GM12865 (cell line): ENCODE data around the gene RGS6.

Source experiments
- DNase-seq: peaks from one replicate; pipeline ENCODE4 v3.0.0; 2010; ENCODE audit warnings: low read depth
- H3K4me3 ChIP-seq: 2 replicates; pipeline ENCODE4 v1.5.1; 2011; ENCODE audit warnings: mild to moderate bottlenecking, low read depth, low read length, control low read depth
- CTCF ChIP-seq: IDR thresholded peaks from 2 replicates; pipeline ENCODE4 v1.5.1; 2011; ENCODE audit warnings: low read length, control low read depth, low read depth, inconsistent platforms; ENCODE audit not compliant: insufficient read depth; ENCODE audit errors: missing control alignments

Gene RGS6

GRCh38 chr14:72501439-72501838 lies 569.2 kb downstream of the RGS6 start:
- no peak for DNase-seq
- H3K4me3 ChIP-seq, result no peak overlapping the region
- TF ChIP-seq CTCF, result no peak

DNA sequence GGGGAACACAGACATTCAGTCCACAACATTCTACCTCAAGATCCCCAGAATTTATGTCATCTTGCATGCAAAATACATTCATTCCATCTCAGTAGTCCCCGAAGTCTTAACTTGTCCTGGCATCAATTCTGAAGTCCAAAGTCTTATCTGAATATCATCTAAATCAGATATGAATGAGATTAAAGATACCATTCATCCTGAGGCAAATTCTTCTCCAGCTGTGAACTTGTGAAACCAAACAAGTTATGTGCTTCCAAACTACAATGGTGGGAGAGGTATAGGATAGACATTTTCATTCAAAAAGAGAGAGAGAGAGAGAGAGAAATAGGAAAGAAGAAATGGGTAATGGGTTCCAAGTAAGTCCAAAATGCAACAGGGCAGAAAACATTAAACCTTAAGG lies 571.0 kb downstream of the RGS6 start:
- no peak overlapping the region for H3K4me3 ChIP-seq
- no peak for TF ChIP-seq CTCF
- no peak for DNase-seq

DNA sequence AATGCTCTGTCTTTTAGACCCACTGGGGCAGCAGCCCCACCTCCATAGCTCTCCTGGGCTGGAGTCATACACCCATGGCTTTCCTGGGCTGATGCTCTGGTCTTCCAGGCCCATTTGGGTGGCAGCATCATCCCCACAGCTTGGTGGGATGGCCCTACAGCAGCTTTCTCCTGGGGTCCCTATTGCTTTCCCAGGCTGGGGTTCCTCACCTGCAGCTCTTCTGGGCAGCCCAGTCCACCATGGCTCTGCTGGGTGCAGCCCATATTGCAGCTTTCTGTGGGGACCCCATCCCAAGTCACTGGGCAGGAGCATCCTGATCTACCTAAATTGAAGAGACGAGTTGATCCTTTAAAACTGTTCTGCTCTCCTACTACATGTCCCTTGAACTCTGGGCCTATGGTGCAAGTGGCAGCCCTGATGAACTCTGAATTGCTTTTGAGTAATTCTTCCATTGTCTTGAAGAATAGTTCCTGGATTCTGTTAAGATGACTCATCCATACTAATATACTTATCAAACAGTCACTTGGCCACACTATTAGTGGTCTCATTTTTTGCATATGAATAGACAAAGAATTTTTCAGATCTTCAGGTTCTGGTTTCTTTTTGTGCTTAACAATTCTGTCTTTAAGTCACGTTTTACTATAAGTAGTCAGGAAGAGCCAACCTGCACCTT lies 571.6 kb downstream of the RGS6 start:
- TF ChIP-seq CTCF, result no peak
- no peak overlapping the region for H3K4me3 ChIP-seq
- DNase-seq, result no peak

- DNase-seq, result no peak
- H3K4me3 ChIP-seq, result no peak overlapping the region
- TF ChIP-seq CTCF, result no peak
Measured at GRCh38 chr14:72510566-72510965, 578.3 kb downstream of the RGS6 start.

DNA sequence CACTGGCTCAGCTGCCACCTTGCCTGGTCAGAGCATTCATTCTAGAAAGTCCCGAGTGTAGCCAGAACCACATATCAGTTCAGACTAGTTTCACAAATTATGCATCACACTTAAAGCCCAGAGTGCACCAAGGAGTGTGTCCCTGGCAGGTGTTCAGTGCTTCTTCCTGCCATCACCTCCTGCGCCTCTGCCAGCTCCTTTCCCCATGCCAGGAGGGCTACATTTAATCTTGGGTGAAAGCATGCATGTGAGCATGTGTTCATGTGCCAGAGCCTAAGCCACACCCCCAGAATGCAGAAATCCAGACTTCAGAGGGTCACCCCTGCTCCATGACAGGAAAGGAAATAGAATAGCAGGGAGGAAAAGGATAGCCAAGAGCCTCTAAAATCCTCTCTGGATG lies 580.1 kb downstream of the RGS6 start:
- TF ChIP-seq CTCF, result no peak
- DNase-seq, result no peak

DNA sequence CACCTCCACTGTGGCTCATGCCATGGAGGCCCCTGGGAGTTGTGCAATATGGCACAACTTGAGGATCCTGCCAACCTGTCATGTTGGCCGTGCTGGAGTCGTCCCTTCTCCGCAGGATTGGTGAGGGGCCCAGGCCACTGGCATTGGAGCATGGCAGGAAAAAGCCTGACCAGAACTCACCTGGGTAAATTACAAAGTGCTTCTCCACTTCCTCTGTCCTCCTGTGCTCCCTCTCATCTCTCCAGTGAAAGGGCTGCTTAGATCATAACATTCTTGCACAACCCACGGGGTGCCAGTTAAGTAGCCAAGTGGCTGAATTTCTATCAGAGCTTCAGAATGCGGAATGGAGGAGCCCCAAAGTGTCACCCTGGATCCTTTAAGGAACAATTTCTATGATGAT lies 580.7 kb downstream of the RGS6 start:
- no peak overlapping the region for H3K4me3 ChIP-seq
- TF ChIP-seq CTCF, result no peak
- no peak for DNase-seq

More for the DNA sequence above, 580.1 kb downstream of the RGS6 start:
- no peak overlapping the region for H3K4me3 ChIP-seq

GRCh38 chr14:72513346-72513745 lies 581.1 kb downstream of the RGS6 start:
- DNase-seq, result no peak
- H3K4me3 ChIP-seq, result no peak overlapping the region
- TF ChIP-seq CTCF, result no peak
